ENCODE data around the gene PRKG1. TPM values are rescaled to one million over a fixed set of nuclear protein-coding genes. Genes with fewer than 3 reads are reported as not detected.

The PRKG1 gene
- total RNA-seq, 1 experiment from 2014 or later = 10.4 TPM

DNA sequence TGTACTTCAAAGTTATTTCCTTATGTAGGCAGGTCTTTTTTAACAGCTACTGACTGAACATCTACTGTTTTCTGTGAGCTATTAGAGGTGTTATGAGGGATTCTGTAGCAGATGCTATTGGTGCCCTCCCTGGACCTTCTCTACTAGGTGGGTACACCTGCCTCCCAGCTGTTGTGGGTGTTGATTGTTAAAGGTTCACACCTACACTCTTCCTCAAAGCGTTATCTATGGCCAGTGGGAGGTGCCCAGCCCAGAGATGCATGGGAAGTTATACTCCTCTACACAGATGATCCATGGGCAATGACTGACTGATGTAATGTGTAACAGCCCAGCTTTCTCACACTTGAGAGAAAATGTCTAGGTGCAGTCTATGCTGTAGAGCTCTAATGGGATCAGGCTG is 127.7 kb downstream of the PRKG1 start:
- Histone ChIP-seq H2AFZ (ENCODE audit: low read length) (no peak overlapping the region), H3K4ac (ENCODE audit: low read depth, low read length) (no peak overlapping the region), H3K27me3 (ENCODE audit: insufficient read depth, low read length) (no peaks in the 10 kb centered on the region), H2BK5ac (ENCODE audit: insufficient read length, low read length) (no peak overlapping the region), H4K91ac (ENCODE audit: insufficient read length, low read depth, low read length) (no peak overlapping the region), H2BK12ac (ENCODE audit: insufficient read length, low read depth, low read length) (no peak overlapping the region), H2AK5ac (ENCODE audit: insufficient read length, low read length) (no peak overlapping the region), H3K79me2 (ENCODE audit: insufficient read depth, low read length) (no peaks in the 10 kb centered on the region), H3K4me2 (ENCODE audit: insufficient read depth, insufficient read length, low read length) (no peak overlapping the region), H4K5ac (ENCODE audit: insufficient read length, low read depth, low read length) (no peak overlapping the region), H3K56ac (ENCODE audit: insufficient read length, low read depth, low read length) (no peak overlapping the region), H3K23me2 (ENCODE audit: insufficient read length, low read depth, low read length, poor library complexity, severe bottlenecking) (no peaks in the 10 kb centered on the region), H3K79me1 (ENCODE audit: insufficient read depth, low read depth, low read length, poor library complexity, severe bottlenecking) (no peaks in the 10 kb centered on the region), H2BK20ac (ENCODE audit: low read depth, low read length, poor library complexity, severe bottlenecking) (no peak overlapping the region), H4K20me1 (ENCODE audit: control insufficient read depth, insufficient read depth, insufficient read length) (no peaks in the 10 kb centered on the region), H3K9me3 (ENCODE audit: control insufficient read depth, low read depth, low read length) (no peaks in the 10 kb centered on the region), H4K8ac (replicated peaks; ENCODE audit: insufficient read length, low read depth, low read length) (no peak overlapping the region), H2BK120ac (ENCODE audit: low read depth, low read length, poor library complexity, severe bottlenecking) (no peak overlapping the region), H3K14ac (ENCODE audit: insufficient read depth, low read length) (no peak overlapping the region), H3K23ac (ENCODE audit: insufficient read length, low read depth, low read length) (no peak overlapping the region), H3K4me1 (ENCODE audit: insufficient read depth, low read length) (peaks cover 8% of the 10 kb centered on the region), H3K18ac (ENCODE audit: insufficient read length, low read depth, low read length) (no peak overlapping the region), H3T11ph (ENCODE audit: low read length) (no peak overlapping the region), H2BK15ac (ENCODE audit: low read depth, low read length) (no peak overlapping the region), H3K9ac (ENCODE audit: extremely low read depth, insufficient read length, low read length) (no peak overlapping the region), H3K27ac (ENCODE audit: insufficient read length, low read depth, low read length) (no peak overlapping the region)
- no peaks in the 10 kb centered on the region for H3K9me3 Mint-ChIP-seq
- H3K27ac Mint-ChIP-seq = no peak overlapping the region
- no peaks in the 10 kb centered on the region for H3K36me3 Mint-ChIP-seq (ENCODE audit: insufficient read depth in 1 of 3, low read depth in 3 of 3)
- DNase-seq = no peak
- no peaks in the 10 kb centered on the region for H3K27me3 Mint-ChIP-seq (ENCODE audit: low read depth)
- peaks cover 21 to 24% of the 10 kb centered on the region in 2 experiments for H3K4me1 Mint-ChIP-seq
- no peak for TF ChIP-seq CTCF (conservative IDR thresholded peaks at IDR 0.05)
- H3K4me3 Mint-ChIP-seq = no peak overlapping the region
- no CpG with 5 or more reads among the region's 1 CpG for WGBS (ENCODE audit: extremely low coverage, insufficient read length, low lambda C conversion rate)

Data from H9 (cell line).